ENCODE measurements around the gene DMAC2L.

DNA sequence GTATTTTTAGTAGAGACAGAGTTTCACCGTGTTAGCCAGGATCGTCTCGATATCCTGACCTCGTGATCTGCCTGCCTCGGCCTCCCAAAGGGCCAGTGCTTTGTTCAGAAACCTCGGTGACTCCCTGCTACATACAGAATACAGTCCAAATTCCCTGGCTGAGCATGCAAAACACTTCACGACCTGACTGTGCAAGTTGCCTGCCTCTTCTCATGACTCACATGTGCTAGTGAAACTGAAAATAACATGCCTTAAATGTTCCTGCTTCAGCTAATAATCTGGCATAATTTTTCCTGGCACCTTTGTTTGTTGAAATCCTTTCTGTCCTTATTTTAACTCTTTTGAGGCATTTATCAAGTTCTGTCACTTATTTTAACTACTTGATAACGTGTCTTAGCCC lies 8.2 kb downstream of the DMAC2L start:
- TF ChIP-seq EGR1 (IDR thresholded peaks at IDR 0.05; ENCODE audit: low read depth): no peak
- TF ChIP-seq JUND (IDR thresholded peaks at IDR 0.05): no peak
- TF ChIP-seq FOSL1 (IDR thresholded peaks at IDR 0.05; ENCODE audit: low read depth): no peak
- TF ChIP-seq, protein P1, sequence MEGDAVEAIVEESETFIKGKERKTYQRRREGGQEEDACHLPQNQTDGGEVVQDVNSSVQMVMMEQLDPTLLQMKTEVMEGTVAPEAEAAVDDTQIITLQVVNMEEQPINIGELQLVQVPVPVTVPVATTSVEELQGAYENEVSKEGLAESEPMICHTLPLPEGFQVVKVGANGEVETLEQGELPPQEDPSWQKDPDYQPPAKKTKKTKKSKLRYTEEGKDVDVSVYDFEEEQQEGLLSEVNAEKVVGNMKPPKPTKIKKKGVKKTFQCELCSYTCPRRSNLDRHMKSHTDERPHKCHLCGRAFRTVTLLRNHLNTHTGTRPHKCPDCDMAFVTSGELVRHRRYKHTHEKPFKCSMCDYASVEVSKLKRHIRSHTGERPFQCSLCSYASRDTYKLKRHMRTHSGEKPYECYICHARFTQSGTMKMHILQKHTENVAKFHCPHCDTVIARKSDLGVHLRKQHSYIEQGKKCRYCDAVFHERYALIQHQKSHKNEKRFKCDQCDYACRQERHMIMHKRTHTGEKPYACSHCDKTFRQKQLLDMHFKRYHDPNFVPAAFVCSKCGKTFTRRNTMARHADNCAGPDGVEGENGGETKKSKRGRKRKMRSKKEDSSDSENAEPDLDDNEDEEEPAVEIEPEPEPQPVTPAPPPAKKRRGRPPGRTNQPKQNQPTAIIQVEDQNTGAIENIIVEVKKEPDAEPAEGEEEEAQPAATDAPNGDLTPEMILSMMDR (IDR thresholded peaks at IDR 0.05 in 2 of 3, conservative IDR thresholded peaks at IDR 0.05 in 1 of 3; ENCODE audit: borderline replicate concordance in 1 of 3, insufficient read depth in 1 of 3, low read depth in 2 of 3, low read length in 2 of 3): no peak
- TF ChIP-seq POLR2AphosphoS5 (IDR thresholded peaks at IDR 0.05; ENCODE audit: low read depth, low read length): no peak
- TF ChIP-seq, protein P2, sequence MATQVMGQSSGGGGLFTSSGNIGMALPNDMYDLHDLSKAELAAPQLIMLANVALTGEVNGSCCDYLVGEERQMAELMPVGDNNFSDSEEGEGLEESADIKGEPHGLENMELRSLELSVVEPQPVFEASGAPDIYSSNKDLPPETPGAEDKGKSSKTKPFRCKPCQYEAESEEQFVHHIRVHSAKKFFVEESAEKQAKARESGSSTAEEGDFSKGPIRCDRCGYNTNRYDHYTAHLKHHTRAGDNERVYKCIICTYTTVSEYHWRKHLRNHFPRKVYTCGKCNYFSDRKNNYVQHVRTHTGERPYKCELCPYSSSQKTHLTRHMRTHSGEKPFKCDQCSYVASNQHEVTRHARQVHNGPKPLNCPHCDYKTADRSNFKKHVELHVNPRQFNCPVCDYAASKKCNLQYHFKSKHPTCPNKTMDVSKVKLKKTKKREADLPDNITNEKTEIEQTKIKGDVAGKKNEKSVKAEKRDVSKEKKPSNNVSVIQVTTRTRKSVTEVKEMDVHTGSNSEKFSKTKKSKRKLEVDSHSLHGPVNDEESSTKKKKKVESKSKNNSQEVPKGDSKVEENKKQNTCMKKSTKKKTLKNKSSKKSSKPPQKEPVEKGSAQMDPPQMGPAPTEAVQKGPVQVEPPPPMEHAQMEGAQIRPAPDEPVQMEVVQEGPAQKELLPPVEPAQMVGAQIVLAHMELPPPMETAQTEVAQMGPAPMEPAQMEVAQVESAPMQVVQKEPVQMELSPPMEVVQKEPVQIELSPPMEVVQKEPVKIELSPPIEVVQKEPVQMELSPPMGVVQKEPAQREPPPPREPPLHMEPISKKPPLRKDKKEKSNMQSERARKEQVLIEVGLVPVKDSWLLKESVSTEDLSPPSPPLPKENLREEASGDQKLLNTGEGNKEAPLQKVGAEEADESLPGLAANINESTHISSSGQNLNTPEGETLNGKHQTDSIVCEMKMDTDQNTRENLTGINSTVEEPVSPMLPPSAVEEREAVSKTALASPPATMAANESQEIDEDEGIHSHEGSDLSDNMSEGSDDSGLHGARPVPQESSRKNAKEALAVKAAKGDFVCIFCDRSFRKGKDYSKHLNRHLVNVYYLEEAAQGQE (IDR thresholded peaks at IDR 0.05; ENCODE audit: low read depth): no peak
- TF ChIP-seq POLR2A (IDR thresholded peaks at IDR 0.05; ENCODE audit: borderline replicate concordance, extremely low read depth, insufficient read depth, insufficient read length): no peak
- TF ChIP-seq EZH2phosphoT487 (IDR thresholded peaks at IDR 0.05; ENCODE audit: borderline replicate concordance): no peak
- TF ChIP-seq, protein P3, sequence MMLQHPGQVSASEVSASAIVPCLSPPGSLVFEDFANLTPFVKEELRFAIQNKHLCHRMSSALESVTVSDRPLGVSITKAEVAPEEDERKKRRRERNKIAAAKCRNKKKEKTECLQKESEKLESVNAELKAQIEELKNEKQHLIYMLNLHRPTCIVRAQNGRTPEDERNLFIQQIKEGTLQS (IDR thresholded peaks at IDR 0.05): no peak
- TF ChIP-seq EZH2 (IDR thresholded peaks at IDR 0.05): no peak
- TF ChIP-seq ZNF274 (IDR thresholded peaks at IDR 0.05; ENCODE audit: low read depth, low read length): no peak
